PFSK-1 (cell line): ENCODE results near the gene NR3C1.

Experiments used
- POLR2AphosphoS5 ChIP-seq: IDR thresholded peaks from 2 replicates; pipeline ENCODE4 v1.6.1; 2012; ENCODE audit warnings: low read depth, mild to moderate bottlenecking, control low read depth, low read length, moderate library complexity
- TAF1 ChIP-seq: IDR thresholded peaks from 2 replicates; pipeline ENCODE4 v1.6.1; 2012; ENCODE audit warnings: low read length, control low read depth, borderline replicate concordance; ENCODE audit not compliant: insufficient read depth

- TF ChIP-seq POLR2AphosphoS5 (no peak), TAF1 (no peak)
These were observed 2.1 kb downstream of the NR3C1 start for GRCh38 chr5:143401227-143402016.
